Panc1 (cell line): Measurements from ENCODE around the gene TMEM184A.

Experiments
- CTCF ChIP-seq: fragments of 450-650 bp; IDR thresholded peaks from 2 replicates; pipeline ENCODE4 v1.5.1; 2017; ENCODE audit warnings: mild to moderate bottlenecking
- POLR2AphosphoS5 ChIP-seq: IDR thresholded peaks from 2 replicates; pipeline ENCODE4 v1.6.1; 2012; ENCODE audit warnings: mild to moderate bottlenecking, low read depth, low read length, moderate library complexity

GRCh38 chr7:1509226-1509625, 46.8 kb downstream of the TMEM184A start:
- no peak for TF ChIP-seq CTCF
- TF ChIP-seq POLR2AphosphoS5, result no peak
